GM18951 (cell line): Measurements from ENCODE around the gene RNASE1.
"Not testable (repeated sequence)": the region's sequence is repeated elsewhere in the genome, so short reads cannot be mapped to it uniquely, and the experiment has no call there.

ENCODE experiments used
- POLR2A ChIP-seq: IDR thresholded peaks from 4 replicates; pipeline ENCODE4 v1.6.1; 2011; ENCODE audit warnings: mild to moderate bottlenecking; ENCODE audit not compliant: insufficient read length, insufficient read depth; ENCODE audit errors: extremely low read depth
- in situ Hi-C: fragments of 300-500 bp; cut with MboI; formaldehyde crosslinking; loops from one replicate; pipeline ENCODE4 v1.12.0; 2022; ENCODE audit warnings: low sequenced_read_pairs, mixed read lengths, inconsistent platforms; ENCODE audit not compliant: unreplicated experiment

The RNASE1 gene

DNA sequence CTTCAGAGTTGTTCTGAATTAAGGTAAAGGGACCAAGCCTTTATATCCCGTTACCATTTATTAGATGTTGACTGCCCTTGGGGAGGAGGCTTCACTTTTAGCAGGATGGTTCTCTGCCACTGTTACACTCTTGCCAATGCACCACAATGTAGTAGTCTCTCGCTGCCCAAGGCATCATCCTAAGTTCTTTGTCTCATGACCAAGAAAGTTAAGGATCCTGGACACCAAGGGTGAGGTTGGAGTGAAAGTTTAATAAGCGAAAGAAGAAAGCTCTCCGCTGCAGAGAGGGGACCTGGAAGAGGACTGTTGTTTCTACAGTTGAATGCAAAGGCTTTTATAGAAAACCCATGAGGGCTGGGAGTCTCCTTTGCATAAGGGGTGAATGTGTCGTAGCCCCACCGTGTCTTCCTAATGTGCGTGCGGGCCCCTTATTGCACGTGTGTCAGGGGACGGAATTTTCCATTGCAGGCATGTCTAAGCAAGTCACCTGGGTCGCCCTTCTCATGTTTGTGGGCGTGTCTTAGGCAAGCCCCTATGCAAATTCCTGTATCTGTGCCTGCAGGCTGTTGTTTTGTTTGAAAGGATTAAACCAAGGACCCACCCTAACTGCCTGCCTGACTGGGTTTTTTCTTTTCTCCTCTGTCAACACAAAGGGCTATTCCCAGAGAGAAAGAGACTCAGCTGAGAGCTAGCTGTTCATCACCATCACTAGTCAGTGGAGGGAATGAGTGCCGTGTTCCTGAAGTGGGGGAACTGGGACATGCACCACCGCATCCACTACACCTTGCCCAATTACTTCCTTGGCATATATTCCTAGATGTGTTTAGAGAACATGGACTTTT lies 17.6 kb upstream of the RNASE1 start:
- no peak for TF ChIP-seq POLR2A
- in situ Hi-C loops: no loop called here

DNA sequence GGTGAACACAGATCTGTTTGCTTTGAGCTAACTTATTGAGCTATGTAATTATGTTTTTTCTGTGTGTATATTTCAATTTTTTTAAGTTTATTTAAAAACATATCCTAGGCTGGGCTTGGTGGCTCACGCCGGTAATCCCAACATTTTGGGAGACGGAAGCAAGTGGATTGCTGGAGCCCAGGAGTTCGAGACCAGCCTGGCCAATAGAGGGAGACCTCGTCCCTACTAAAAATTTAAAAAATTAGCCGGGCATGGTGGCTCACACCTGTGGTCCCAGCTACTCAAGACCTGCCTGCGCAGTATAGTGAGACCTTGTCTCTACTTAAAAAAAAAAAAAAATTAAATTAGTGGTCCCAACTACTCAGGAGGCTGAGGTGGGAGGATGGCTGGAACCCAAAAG lies 16.2 kb upstream of the RNASE1 start:
- no peak for TF ChIP-seq POLR2A
- in situ Hi-C loops: no loop called here

DNA sequence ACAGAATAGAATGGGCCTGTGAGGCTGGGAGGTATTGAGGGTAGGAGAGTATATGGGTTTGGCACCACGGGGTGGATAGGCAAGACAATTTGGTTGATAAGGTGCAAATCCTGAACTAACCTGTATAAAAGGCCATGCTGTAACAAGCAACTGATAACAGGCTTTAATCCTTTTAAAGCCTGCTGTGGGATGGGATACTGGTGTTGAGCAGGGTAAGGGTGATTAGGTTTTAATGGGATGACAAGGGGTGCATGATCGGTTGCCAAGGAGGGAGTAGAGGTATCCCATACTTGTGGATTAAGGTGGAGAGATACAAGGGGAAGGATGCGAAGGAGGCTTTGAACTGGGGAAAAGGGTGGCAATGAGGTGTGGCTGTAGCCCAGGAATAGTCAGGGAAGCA lies 13.3 kb upstream of the RNASE1 start:
- in situ Hi-C loops: not testable (repeated sequence)

DNA sequence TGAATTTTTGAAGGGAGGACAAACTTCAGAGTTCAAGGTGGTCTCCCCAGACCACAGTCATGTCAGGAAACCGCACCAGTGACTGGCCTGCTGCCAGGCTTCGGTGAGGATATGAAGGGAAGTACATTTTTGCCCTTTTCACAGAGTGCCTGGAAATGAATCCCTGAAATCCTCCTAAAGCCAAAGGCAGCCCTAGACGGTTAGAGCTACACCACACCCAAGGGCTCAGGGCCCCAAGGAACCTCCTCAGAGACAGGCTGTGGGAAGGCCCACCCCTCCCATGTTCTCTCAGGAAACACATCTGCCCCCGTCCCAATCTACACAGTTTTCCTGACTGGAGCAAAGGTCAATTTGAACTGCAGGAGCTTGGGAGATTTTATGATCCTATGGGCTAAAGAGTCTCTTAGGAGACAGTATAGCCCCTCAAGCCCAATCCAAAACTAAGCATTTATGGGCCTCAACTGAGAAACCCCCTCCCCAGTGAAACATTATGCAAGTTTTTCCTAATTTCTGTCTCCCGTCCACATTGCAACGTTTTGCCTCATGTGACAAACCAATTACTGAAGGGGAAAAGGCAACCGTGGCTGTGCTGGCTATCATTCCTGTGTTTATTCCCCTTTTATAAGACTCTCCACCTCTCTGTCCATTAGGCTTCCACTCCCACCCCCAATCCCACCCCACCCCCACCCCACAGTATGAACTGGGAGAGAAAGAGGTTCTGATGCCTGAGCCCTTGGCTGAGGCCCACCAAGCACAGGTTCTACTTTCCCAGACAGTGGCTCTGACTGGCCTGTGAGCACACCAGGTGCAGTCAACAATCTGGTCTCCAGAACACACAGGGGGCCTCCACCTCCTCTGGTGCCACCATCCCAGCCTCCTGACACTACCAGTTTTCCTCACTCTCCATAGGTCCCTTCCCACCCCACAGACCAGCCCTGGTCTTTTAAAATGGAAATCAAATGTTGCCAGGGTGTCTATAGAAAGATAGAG lies 9.6 kb upstream of the RNASE1 start:
- in situ Hi-C loops: no loop called here
- TF ChIP-seq POLR2A: no peak

DNA sequence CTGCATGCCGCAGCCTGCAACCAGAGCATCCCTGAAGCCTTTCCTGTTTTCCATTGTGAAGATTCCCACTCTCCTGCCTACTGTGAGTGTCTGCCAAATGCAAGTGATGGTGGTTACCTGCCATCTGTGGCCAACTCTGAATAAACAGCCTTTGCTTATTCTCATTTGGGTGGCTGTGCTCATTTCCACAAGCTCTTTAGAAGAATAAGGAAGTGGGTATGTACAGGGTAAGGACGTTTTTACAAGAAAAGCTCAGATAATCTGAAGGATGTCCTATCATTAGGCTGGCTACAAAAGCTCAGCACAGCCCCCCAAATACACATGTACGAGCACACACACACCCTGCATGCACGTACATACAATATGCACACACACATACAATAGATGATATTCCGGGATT lies 7.3 kb upstream of the RNASE1 start:
- in situ Hi-C loops: no loop called here
- TF ChIP-seq POLR2A: no peak

DNA sequence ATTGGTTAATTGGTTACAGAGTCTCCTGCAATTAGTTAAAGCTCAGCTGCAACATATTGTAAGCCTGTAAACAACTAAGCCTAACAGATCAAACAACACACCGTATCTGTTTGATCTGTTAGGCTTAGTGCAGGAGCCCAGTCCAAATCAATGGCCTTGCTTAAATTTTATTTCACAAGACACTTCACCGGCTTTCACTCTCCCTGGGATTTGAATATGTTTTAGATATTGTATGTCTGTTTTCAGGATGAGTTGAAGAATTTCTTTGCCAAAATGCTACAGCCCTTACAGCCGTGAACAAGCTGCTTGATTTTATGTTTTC lies 5.5 kb upstream of the RNASE1 start:
- TF ChIP-seq POLR2A: no peak
- in situ Hi-C loops: no loop called here

DNA sequence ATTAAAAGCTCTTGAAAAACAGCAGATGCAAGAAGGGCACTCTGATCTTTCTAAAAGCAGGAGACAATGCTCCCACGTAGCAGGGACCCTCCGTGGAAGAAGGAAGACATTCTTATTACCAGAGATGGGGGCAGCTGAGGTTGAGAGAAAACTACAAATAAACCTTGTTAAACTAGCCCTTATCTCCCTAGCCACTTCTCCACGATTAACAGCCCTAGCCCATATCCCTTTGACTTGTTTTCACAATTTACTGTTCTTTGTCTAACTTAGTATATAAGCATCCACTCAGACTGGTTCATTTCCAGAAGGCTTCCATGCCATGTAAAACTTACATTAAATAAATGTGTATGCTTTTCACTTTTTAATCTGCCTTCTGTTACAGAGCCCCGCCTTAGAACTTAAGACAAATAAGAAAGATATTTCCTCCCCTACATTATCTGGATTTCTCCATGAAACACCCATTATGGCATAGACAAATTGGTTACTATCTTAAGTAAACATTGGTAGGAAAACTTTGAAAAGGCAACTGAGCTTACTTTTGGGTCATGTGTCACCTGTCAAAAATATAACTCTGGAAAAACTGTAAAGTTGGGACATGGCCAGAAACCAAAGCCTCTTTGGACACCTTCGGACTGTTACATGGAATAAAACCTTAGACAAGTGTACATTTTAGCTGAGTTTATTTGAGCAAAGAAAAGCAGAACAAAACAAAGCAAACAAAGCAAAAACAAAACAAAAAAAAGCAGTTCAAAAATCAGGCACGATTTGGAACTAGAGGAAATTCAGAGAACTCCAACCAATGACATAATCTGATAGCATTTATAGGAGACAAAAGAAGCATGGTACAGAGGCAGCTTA lies 4.9 kb upstream of the RNASE1 start:
- in situ Hi-C loops: no loop called here
- TF ChIP-seq POLR2A: no peak

DNA sequence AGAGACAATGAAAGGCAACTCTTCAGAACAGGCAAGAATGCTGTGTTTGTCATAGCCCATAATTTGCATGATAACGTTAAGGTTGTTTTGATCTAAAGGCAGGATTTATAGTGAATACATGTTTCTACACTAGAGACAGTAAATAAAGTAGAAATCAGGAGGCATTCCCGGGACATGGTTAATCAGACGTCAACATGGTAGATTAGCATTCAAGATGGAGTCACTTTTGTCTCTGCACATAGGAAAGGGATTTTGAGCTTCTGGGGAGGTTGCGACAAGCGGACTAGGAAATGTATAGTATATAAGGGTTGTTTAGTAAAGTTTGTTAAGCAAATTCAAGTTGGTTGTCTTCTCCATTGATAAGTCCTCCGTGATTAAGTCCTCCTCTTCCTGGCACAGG lies 2.8 kb upstream of the RNASE1 start:
- in situ Hi-C loops: no loop called here
- TF ChIP-seq POLR2A: no peak

DNA sequence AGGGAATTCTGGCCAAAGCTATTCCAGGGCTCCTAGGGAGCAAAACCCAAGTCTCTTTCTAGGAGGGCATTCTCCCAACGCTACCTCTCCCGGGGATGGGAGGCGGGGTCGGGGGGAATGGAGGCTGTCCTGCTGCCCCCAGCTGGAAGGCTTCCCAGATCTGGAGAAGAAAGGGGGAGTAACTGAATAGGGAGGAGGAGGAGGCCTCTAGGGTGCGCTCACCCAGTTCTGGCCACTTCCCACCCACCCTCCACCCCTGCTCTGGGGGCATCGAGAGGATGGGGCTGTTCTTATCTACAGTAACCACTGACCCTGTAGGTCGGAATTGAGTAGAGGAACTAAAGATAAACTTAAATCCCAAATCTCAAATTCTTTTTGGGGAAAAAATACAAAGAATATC lies 579 bp upstream of the RNASE1 start:
- no peak for TF ChIP-seq POLR2A
- in situ Hi-C loops: no loop called here

DNA sequence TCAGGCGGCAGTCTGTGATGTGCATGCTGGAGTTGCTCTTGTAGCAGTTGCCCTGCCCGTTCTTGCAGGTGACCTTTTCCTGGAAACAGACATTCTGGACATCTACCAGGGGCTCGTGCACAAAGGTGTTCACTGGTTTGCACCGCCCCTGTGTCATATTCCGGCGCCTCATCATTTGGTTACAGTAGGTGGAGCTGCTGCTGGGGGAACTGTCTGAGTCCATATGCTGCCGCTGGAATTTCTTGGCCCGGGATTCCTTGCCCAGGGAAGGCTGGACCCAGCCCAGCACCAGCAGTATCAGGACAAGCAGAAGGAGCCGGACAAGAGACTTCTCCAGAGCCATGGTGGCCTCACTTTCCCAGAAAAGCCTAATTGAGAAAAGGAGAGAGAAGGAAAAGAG lies 918 bp downstream of the RNASE1 start:
- no peak for TF ChIP-seq POLR2A
- in situ Hi-C loops: no loop called here

DNA sequence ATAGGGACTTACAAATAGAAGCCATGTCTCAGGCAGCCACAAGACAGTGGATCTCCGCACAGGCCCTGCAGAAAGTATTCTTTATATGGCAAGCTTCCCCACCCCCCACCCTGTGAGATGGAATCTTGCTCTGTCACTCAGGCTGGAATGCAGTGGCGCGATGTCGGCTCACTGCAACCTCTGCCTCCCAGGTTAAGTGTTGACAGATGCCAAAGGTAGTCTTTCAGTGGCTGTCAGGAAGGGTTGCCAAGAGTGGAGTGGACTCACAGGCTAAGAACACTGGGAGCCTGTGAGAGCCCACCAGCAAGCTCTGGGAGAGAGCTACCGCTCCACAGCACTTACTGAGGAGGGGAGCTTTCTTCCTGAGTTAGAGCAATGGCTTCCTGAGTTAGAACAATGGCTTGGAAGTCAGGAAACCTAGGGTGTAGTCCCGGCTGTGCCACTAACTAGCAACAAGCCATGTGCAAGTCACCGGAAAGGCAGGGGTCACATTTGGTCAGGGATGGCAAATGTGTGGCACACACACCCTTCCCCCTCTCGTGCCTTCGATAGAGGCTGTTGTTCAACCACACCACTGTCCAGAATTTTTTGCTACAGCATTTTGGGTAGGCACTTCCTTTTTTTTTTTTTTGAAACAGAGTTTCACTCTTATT lies 2.6 kb downstream of the RNASE1 start:
- TF ChIP-seq POLR2A: no peak
- in situ Hi-C loops: no loop called here

DNA sequence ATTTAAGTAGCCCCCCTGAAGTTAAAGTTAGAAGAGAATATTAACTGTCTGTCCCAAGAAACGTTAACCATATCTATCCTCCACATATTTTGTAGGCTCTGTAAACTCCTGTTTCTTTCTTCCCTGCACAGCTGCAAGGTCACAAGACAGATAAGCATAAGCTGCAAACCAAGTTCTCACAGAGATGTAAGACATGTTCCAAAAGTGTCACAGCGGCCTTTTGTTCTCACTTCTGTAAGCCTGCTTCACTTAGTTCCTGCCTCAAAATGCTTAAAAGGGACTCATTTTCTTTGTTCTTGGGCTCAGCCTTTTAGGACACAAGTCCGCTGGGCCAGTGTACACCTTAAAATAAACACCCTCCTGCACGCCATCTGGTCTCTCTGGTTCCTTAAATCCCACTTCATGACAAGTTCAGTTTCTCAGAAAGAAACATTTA lies 3.2 kb downstream of the RNASE1 start:
- in situ Hi-C loops: no loop called here
- TF ChIP-seq POLR2A: no peak
